Psoas muscle (tissue), 8 donors: ENCODE measurements around the gene OR8D4. TPM values are rescaled to one million over a fixed set of nuclear protein-coding genes. Genes with fewer than 3 reads are reported as not detected.

Source experiments
- ATAC-seq, 4 donors: fragments of 200-7000 bp; cut with Tn5 transposase; one replicate each; pipeline ENCODE4 v1.9.1; 2020; ENCODE audit warnings: moderate library complexity in 3 of 4, mild to moderate bottlenecking in 2 of 4
- DNase-seq, 2 donors: peaks; one replicate each; pipeline ENCODE4 v3.0.0-alpha.2; 2020
- H3K27ac ChIP-seq: fragments of 200-600 bp; one replicate; pipeline ENCODE4 v1.8.0; 2022
- H3K27me3 ChIP-seq, 3 donors: fragments of 200-600 bp in 1 of 3; one replicate each; pipeline versions ENCODE4 v1.6.1 to v1.8.0; 2013 to 2022; ENCODE audit warnings: low read length in 2 of 3, mild to moderate bottlenecking in 2 of 3, moderate library complexity in 1 of 3; ENCODE audit not compliant: insufficient read depth in 3 of 3
- H3K36me3 ChIP-seq, 2 donors: fragments of 200-600 bp in 1 of 2; one replicate each; pipeline versions ENCODE4 v1.6.1 to v1.8.0; 2013 to 2022; ENCODE audit warnings: low read depth in 1 of 2, mild to moderate bottlenecking in 1 of 2, moderate library complexity in 1 of 2; ENCODE audit not compliant: insufficient read depth in 1 of 2
- H3K4me1 ChIP-seq: fragments of 200-600 bp; one replicate; pipeline ENCODE4 v1.8.0; 2022
- H3K4me3 ChIP-seq: fragments of 200-600 bp; one replicate; pipeline ENCODE4 v1.8.0; 2022; ENCODE audit warnings: mild to moderate bottlenecking
- H3K9me3 ChIP-seq: fragments of 200-600 bp; one replicate; pipeline ENCODE4 v1.8.0; 2022
- WGBS, 3 donors: extraction: QIAGEN DNeasy Blood & Tissue Kit; methylation state at CpG; one replicate each; pipeline versions ENCODE4 v1.1.6 to v1.1.7; 2013; 5-methylcytosine and 5-hydroxymethylcytosine counted together
- intact Hi-C, 2 donors: fragments of 100-400 bp; cut with DNase I; formaldehyde crosslinking; loops; one replicate each; pipeline versions ENCODE4 v1.11.0 to v1.14.2; 2022
- polyA plus RNA-seq, 3 donors: library from polyadenylated mRNA; stranded (reverse); fragments of 200-250 nt; gene quantifications; one replicate each; pipeline ENCODE4 v1.2.3, GENCODE V29; 2013
- total RNA-seq, 4 donors: library from RNA; stranded (reverse); fragmentation: NEBNext Ultra II Directional in 2 of 4; extraction: Animal tissue kit (Norgen Biotek cat#: 25700) in 2 of 4; gene quantifications; one replicate each; pipeline versions ENCODE4 v1.2.1 to v1.2.4, GENCODE V29; 2021 to 2023
- TF ChIP-seq, protein P1 (sequence below): fragments of 200-600 bp; IDR thresholded peaks from one replicate; pipeline ENCODE4 v1.8.0; 2022; ENCODE audit warnings: antibody characterized with exemption
- donor health status: healthy with polysubstance abuse.
- donor health status: DM: no; HTN: no; CAD: no; lungs with moderate emphysema.
- donor health status: Bipolar disorder and iron deficiency.
- donor health status: healthy.
- donor health status: DM: yes; HTN: yes; CAD: no.
- donor health status: DM: no; HTN: no; CAD: no.
- donor health status: DM: no; HTN: no; CAD: no.
- donor health status: DM: yes; HTN: yes; CAD: no.

Gene OR8D4
- total and polyA plus RNA-seq, 7 donors: not detected

DNA sequence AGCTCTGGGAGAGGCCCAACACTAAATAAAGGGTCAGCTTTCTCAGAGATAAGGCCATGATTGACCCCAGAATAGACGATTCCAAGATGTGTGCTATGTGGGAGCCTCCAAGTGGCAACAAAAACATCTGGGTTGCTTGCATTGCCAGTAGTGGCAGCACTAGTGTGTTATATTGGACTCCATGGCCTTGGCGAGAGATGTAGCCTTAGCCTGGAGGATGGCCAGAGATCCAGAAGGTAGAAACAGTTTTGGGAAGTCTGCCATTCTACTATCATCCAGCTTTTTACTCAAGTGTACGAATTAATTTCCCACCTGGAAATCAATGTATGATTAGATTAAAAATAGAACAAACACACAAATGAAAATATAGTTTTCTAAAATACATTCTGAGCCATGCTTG is 3.0 kb downstream of the OR8D4 start:
- Histone ChIP-seq H3K4me1 (no peaks in the 10 kb centered on the region), H3K9me3 (no peaks in the 10 kb centered on the region), H3K27ac (no peak overlapping the region), H3K36me3 (no peaks in the 10 kb centered on the region), H3K27me3 (no peaks in the 10 kb centered on the region), H3K4me3 (no peak overlapping the region)
- intact Hi-C loops: no loop called here
- TF ChIP-seq, protein P1, sequence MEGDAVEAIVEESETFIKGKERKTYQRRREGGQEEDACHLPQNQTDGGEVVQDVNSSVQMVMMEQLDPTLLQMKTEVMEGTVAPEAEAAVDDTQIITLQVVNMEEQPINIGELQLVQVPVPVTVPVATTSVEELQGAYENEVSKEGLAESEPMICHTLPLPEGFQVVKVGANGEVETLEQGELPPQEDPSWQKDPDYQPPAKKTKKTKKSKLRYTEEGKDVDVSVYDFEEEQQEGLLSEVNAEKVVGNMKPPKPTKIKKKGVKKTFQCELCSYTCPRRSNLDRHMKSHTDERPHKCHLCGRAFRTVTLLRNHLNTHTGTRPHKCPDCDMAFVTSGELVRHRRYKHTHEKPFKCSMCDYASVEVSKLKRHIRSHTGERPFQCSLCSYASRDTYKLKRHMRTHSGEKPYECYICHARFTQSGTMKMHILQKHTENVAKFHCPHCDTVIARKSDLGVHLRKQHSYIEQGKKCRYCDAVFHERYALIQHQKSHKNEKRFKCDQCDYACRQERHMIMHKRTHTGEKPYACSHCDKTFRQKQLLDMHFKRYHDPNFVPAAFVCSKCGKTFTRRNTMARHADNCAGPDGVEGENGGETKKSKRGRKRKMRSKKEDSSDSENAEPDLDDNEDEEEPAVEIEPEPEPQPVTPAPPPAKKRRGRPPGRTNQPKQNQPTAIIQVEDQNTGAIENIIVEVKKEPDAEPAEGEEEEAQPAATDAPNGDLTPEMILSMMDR: no peak
- no peak for ATAC-seq
- 58 to 82% (median 64%) methylated on average over 3 of the region's 3 CpGs for WGBS, 3 donors
- no peak for DNase-seq

DNA sequence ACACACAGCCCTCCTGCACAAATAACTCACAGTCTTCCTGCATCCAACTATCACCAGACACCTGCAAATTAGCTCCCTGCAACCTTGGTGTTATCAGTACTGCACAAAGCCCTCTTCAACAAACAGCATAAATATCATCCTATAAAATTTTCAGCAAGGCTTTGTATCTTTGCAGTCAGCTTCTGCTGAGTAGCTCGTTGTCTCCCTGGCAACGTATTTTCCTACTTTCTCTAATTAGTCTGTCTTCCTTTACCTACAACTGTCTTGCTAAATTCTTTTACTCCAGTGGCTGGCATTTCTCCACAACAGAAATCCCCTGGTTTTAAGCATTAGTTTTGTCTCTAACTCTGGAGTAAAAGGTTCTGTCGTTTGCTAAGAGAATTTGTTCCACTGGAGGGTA is 3.9 kb downstream of the OR8D4 start:
- TF ChIP-seq, protein P1: no peak
- H3K36me3 ChIP-seq: no peaks in the 10 kb centered on the region
- intact Hi-C loops: no loop called here
- no peak overlapping the region for H3K4me3 ChIP-seq
- no peaks in the 10 kb centered on the region for H3K27me3 ChIP-seq
- 37 to 53% (median 39%) methylated on average over 3 of the region's 3 CpGs for whole genome bisulfite sequencing, 3 donors
- no peaks in the 10 kb centered on the region for H3K4me1 ChIP-seq
- no peaks in the 10 kb centered on the region for H3K9me3 ChIP-seq
- no peak overlapping the region for H3K27ac ChIP-seq
- DNase-seq: no peak
- ATAC-seq: no peak

DNA sequence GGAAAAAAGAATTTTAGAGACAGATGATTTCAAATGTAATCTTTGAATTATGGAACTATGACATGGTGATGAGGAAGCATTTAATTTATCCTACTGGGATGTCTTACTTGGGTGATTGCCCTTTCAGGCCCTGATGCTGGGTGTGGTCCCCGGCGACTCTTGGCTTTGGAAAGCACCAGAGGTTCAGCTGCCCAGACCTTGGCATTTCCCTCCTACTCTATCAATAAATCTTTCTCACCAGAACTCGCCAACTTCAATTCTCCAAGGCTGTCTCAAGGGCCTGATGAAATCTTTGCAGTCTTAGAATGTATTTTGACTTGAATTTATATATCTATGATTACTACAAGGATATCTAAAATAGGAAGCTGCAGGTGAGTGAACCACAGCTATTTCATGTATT is 19.0 kb downstream of the OR8D4 start:
- H3K4me1 ChIP-seq: no peaks in the 10 kb centered on the region
- H3K27me3 ChIP-seq: no peaks in the 10 kb centered on the region
- TF ChIP-seq, protein P1: no peak
- H3K4me3 ChIP-seq: no peak overlapping the region
- no peak overlapping the region for H3K27ac ChIP-seq
- H3K36me3 ChIP-seq: no peaks in the 10 kb centered on the region
- no peaks in the 10 kb centered on the region for H3K9me3 ChIP-seq
- 19 to 38% (median 32%) methylated on average over 3 of the region's 3 CpGs for WGBS, 3 donors
- no peak for DNase-seq
- intact Hi-C loops: no loop called here
- no peak for ATAC-seq

DNA sequence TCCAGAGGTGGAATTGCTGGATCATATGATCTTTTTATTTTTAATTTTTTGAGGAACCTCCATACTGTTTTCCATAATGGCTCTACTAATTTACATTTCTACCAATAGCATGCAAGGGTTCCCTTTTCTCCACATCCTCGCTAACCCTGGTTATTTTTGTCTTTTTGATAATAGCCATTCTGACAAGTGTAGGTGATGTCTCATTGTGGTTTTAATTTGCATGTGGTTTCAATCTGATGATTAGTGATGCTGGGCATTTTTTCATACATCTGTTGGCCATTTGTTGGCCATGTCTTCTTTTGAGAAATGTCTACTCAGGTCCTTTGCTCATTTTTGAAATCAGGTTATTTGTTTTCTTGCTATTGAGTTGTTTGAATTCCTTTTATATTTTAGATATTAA is 22.1 kb downstream of the OR8D4 start:
- intact Hi-C loops: no loop called here
- H3K27ac ChIP-seq: no peak overlapping the region
- H3K4me3 ChIP-seq: no peak overlapping the region
- 88 to 94% (median 90%) methylated on average over 1 of the region's 1 CpG for WGBS, 3 donors
- DNase-seq (no peak), ATAC-seq (no peak)
- no peaks in the 10 kb centered on the region for H3K36me3 ChIP-seq
- H3K9me3 ChIP-seq: no peaks in the 10 kb centered on the region
- H3K4me1 ChIP-seq: no peaks in the 10 kb centered on the region
- TF ChIP-seq, protein P1: no peak
- no peaks in the 10 kb centered on the region for H3K27me3 ChIP-seq

DNA sequence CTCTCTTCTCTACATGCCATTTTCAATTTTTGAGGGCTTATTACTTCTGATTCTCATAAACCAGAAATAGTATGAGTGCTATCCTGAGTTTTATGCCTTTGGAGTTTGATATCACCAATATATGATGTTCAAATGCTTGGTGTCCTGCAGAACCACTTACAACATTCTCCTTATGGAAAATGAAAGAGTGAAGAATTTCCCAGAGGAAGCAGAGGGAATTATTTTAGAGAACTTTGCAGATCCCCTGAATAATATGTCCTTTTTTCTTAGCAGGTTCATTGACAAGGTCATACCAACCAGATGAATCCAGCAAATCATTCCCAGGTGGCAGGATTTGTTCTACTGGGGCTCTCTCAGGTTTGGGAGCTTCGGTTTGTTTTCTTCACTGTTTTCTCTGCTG is 37.4 kb downstream of the OR8D4 start, which contains the start of gene OR4D5:
OR4D5 (plus strand) TSS at position 301 of the 400 bp plus-strand sequence; CDS start at position 301, 0 bp downstream.
- Histone ChIP-seq H3K36me3 (no peaks in the 10 kb centered on the region), H3K27ac (no peak within 1 kb of the TSS), H3K4me3 (no peak within 1 kb of the TSS), H3K9me3 (no peaks in the 10 kb centered on the region), H3K27me3 (no peaks in the 10 kb centered on the region), H3K4me1 (no peaks in the 10 kb centered on the region)
- TF ChIP-seq, protein P1: no peak
- ATAC-seq (no peak), DNase-seq (no peak)
- 67 to 80% (median 76%) methylated on average over 1 of the region's 1 CpG for WGBS, 3 donors
- intact Hi-C loops: no loop called here
